LoVo (cell line): ENCODE measurements around the gene TADA1.
"Not testable (repeated sequence)": the region's sequence is repeated elsewhere in the genome, so short reads cannot be mapped to it uniquely, and the experiment has no call there.

ENCODE experiments used
- DNase-seq: peaks from one replicate; pipeline ENCODE4 v3.0.0-alpha.2; 2016; ENCODE audit warnings: low spot score

TADA1 gene

GRCh38 chr1:166843769-166844596 is 32.1 kb downstream of the TADA1 start:
- DNase-seq = no peak

- DNase-seq = no peak
Measured at GRCh38 chr1:166843322-166843721, 32.7 kb downstream of the TADA1 start.

- no peak for DNase-seq
Measured at GRCh38 chr1:166840309-166841274, 35.5 kb downstream of the TADA1 start.

GRCh38 chr1:166839600-166840308 is 36.3 kb downstream of the TADA1 start:
- DNase-seq = peak; percentile 62

GRCh38 chr1:166838766-166839599 is 37.1 kb downstream of the TADA1 start, which contains the start of gene POGK:
TSS of gene POGK (plus strand) at chr1:166839475. CDS start at chr1:166840957, 1,482 bp downstream.
- peak; percentile 91 for DNase-seq

GRCh38 chr1:166836733-166837132 is 39.3 kb downstream of the TADA1 start:
- no peak for DNase-seq

- DNase-seq = not testable (repeated sequence)
Measured at GRCh38 chr1:166829762-166830161, 46.3 kb downstream of the TADA1 start.

GRCh38 chr1:166827426-166827825 is 48.6 kb downstream of the TADA1 start:
- DNase-seq = no peak

- DNase-seq = no peak
Measured at GRCh38 chr1:166822385-166822784, 53.7 kb downstream of the TADA1 start.

GRCh38 chr1:166819974-166820373 is 56.1 kb downstream of the TADA1 start:
- DNase-seq = no peak

- no peak for DNase-seq
Measured at GRCh38 chr1:166814611-166815010, 61.5 kb downstream of the TADA1 start.

- no peak for DNase-seq
Measured at GRCh38 chr1:166813508-166814223, 62.4 kb downstream of the TADA1 start.

- DNase-seq = no peak
Measured at GRCh38 chr1:166811691-166812090, 64.4 kb downstream of the TADA1 start.

GRCh38 chr1:166808952-166809351 is 67.1 kb downstream of the TADA1 start:
- DNase-seq = no peak
